Urinary bladder (tissue), 4 donors: ENCODE measurements around the gene DIS3. TPM values are rescaled to one million over a fixed set of nuclear protein-coding genes. Genes with fewer than 3 reads are reported as not detected.
"Not testable (repeated sequence)": the region's sequence is repeated elsewhere in the genome, so short reads cannot be mapped to it uniquely, and the experiment has no call there.

Source experiments
- DNase-seq: peaks from one replicate; pipeline ENCODE4 v3.0.0-alpha.2; 2015; ENCODE audit errors: extremely low spot score
- H3K27ac ChIP-seq: one replicate; pipeline ENCODE4 v1.5.1; 2013; ENCODE audit warnings: low read depth, mild to moderate bottlenecking, moderate library complexity
- H3K36me3 ChIP-seq: one replicate; pipeline ENCODE4 v1.6.1; 2013; ENCODE audit warnings: mild to moderate bottlenecking, moderate library complexity; ENCODE audit not compliant: insufficient read depth
- H3K4me1 ChIP-seq: one replicate; pipeline ENCODE4 v1.6.1; 2013; ENCODE audit warnings: mild to moderate bottlenecking, moderate library complexity; ENCODE audit not compliant: insufficient read depth
- H3K4me3 ChIP-seq: one replicate; pipeline ENCODE4 v1.5.1; 2013; ENCODE audit warnings: low read depth, low read length
- WGBS: extraction: QIAGEN DNeasy Blood & Tissue Kit; methylation state at CpG from one replicate; pipeline ENCODE4 v1.1.7; 2013; 5-methylcytosine and 5-hydroxymethylcytosine counted together
- polyA plus RNA-seq: library from polyadenylated mRNA; stranded (reverse); fragments of 200-250 nt; gene quantifications from one replicate; pipeline ENCODE4 v1.2.3, GENCODE V29; 2013
- total RNA-seq: library from RNA; depleted of rRNA; stranded (reverse); fragments of >200 nt; gene quantifications from one replicate; pipeline ENCODE4 v1.2.3, GENCODE V29; 2014
- donor health status: healthy with polysubstance abuse.
- donor health status: healthy.

The DIS3 gene, protein sequence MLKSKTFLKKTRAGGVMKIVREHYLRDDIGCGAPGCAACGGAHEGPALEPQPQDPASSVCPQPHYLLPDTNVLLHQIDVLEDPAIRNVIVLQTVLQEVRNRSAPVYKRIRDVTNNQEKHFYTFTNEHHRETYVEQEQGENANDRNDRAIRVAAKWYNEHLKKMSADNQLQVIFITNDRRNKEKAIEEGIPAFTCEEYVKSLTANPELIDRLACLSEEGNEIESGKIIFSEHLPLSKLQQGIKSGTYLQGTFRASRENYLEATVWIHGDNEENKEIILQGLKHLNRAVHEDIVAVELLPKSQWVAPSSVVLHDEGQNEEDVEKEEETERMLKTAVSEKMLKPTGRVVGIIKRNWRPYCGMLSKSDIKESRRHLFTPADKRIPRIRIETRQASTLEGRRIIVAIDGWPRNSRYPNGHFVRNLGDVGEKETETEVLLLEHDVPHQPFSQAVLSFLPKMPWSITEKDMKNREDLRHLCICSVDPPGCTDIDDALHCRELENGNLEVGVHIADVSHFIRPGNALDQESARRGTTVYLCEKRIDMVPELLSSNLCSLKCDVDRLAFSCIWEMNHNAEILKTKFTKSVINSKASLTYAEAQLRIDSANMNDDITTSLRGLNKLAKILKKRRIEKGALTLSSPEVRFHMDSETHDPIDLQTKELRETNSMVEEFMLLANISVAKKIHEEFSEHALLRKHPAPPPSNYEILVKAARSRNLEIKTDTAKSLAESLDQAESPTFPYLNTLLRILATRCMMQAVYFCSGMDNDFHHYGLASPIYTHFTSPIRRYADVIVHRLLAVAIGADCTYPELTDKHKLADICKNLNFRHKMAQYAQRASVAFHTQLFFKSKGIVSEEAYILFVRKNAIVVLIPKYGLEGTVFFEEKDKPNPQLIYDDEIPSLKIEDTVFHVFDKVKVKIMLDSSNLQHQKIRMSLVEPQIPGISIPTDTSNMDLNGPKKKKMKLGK
- total RNA-seq (42.6 TPM), polyA plus RNA-seq (15.0 TPM)

- Histone ChIP-seq H3K4me3 (peak within 1 kb of the TSS; percentile 87), H3K4me1 (no peaks in the 10 kb centered on the region), H3K36me3 (no peaks in the 10 kb centered on the region), H3K27ac (peak within 1 kb of the TSS; percentile 40)
- peak; percentile 97 for DNase-seq
- under 1% methylated on average over 81 of the region's 81 CpGs for WGBS
Measured at GRCh38 chr13:72781451-72782439, at the start of gene DIS3, which contains the start of gene PIBF1. DIS3 (minus strand) TSS chr13:72781900; CDS start chr13:72781832, 68 bp downstream. PIBF1 (plus strand) TSS chr13:72782133; CDS start chr13:72783470, 1,337 bp downstream.

DNA sequence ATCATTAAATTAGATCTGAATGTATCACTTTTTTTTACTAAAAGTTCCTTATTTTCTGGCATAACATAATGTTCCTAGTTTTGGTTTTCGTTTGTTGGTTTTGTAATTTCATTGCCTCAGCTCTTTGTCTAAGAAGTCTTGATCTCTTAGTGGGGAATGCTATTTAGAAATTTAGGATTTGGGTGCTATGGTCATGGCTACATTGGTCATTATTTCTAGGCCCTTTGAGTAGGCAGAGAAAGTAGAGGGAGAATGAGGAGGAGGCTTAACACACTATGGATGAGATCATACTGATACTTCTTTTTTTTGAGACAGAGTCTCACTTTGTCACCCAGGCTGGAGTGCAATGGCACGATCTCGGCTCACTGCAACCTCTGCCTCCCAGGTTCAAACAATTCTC, 42.0 kb upstream of the DIS3 start:
- H3K36me3 ChIP-seq = peaks cover 3% of the 10 kb centered on the region
- 97% methylated on average over 3 of the region's 3 CpGs for WGBS
- H3K4me1 ChIP-seq = no peaks in the 10 kb centered on the region
- H3K4me3 ChIP-seq = no peak overlapping the region
- H3K27ac ChIP-seq = no peak overlapping the region
- no peak for DNase-seq

DNA sequence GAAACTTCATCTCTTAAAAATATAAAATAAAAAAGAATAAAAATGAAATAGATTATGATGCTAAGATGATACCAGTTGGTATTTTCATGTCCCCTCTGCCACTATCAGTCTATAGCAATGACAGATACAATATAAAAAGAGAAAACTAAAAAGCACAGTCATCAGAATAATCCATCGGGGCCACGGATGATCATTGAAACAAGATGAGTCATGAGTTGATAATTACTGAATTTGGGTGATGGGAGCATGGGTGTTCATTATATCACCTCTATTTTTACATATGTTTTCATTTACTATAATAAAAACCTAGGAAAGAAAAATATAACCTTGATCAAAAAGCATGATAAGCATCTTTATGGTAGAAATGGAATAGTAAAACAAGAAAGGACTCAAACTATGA, 41.4 kb upstream of the DIS3 start:
- H3K36me3 ChIP-seq = peaks cover 3% of the 10 kb centered on the region

GRCh38 chr13:72820898-72821279, 39.2 kb upstream of the DIS3 start:
- Histone ChIP-seq H3K4me3 (no peak overlapping the region), H3K27ac (no peak overlapping the region), H3K36me3 (peaks cover 3% of the 10 kb centered on the region), H3K4me1 (no peaks in the 10 kb centered on the region)
- 22% methylated on average over 1 of the region's 1 CpG for WGBS
- DNase-seq = no peak

More for the DNA sequence above, 41.4 kb upstream of the DIS3 start:
- Histone ChIP-seq H3K4me3 (no peak overlapping the region), H3K4me1 (no peaks in the 10 kb centered on the region), H3K27ac (no peak overlapping the region)
- WGBS = 92% methylated on average over 2 of the region's 2 CpGs
- no peak for DNase-seq

GRCh38 chr13:72820156-72820897, 38.6 kb upstream of the DIS3 start:
- Histone ChIP-seq H3K36me3 (peaks cover 3% of the 10 kb centered on the region), H3K4me3 (no peak overlapping the region), H3K27ac (no peak overlapping the region), H3K4me1 (no peaks in the 10 kb centered on the region)
- no peak for DNase-seq
- WGBS = 41% methylated on average over 8 of the region's 8 CpGs

DNA sequence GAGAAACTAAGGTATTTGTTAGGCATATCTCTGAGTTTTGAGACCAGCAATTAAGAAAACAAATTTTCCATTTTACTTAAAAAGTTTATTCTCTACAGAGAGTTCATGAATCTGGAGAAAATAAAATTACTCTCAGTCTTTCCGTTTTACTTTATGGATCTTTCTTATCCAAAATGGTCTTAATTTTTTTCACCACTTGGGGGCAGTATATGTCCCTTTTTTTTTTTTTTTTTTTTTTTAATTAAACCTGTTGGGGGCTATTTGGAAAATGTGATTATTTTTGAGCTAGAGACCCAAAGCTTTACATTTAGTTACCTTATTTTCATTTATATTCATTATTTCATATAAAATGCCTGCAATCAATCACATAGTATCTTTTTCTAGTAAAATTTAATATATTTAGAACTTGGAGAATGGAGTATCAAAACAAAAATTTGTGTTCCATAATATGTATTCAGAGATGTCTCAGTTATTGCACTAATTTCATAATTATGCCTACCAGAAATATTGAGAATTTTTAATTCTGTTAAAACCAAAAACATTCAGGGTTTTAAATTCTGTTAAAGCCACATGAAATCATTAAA, 27.3 kb upstream of the DIS3 start:
- H3K36me3 ChIP-seq = no peaks in the 10 kb centered on the region
- no peak overlapping the region for H3K4me3 ChIP-seq
- no peaks in the 10 kb centered on the region for H3K4me1 ChIP-seq
- no peak for DNase-seq
- no peak overlapping the region for H3K27ac ChIP-seq
- WGBS = 9% methylated on average over 1 of the region's 1 CpG

DNA sequence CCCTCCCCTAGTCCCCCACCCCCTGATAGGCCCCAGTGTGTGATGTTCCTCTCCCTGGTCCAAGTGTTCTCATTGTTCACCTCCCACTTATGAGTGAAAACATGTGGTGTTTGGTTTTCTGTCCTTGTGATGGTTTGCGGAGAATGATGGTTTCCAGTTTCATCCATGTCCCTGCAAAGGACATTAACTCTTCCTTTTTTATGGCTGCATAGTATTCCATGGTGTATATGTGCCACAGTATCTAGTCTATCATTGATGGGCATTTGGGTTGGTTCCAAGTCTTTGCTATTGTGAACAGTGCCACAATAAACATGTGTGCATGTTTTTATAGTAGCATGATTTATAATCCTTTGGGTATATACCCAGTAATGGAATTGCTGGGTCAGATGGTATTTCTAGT, 24.8 kb upstream of the DIS3 start:
- not testable (repeated sequence) for H3K36me3 ChIP-seq, H3K4me3 ChIP-seq, H3K27ac ChIP-seq, H3K4me1 ChIP-seq, DNase-seq
- WGBS = 98% methylated on average over 1 of the region's 1 CpG

DNA sequence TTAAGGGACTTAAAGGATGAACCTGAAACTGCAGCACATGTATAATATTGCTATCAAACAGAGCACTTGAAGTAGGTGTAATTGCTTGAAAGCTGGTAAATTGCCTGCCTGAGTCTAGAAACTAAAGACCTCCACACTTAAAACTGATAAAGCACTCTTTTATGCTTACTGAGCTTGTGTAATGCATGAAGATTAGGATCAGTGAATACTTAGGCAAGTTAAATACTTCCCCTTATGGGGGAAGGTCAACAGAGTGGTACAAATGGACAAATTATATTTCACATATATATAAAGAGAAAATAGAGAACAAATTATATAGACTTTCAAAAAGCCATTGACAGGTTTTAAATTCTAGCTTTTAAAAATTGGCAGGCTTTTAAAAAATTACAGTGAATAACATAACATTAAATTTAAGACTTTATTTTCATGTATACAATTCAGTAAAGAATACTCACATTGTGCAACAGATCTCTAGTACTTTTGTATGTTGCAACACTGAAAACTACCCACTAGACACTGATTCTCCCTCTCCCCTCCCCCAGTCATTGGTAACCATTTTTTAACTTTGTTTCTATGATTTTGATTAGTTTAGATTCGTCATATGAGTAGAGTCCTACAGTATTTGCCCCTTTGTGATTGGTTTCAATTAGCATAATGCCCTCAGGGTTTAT, 24.1 kb upstream of the DIS3 start:
- Histone ChIP-seq H3K4me1 (no peaks in the 10 kb centered on the region), H3K27ac (no peak overlapping the region), H3K36me3 (no peaks in the 10 kb centered on the region), H3K4me3 (no peak overlapping the region)
- no peak for DNase-seq
- 95% methylated on average over 1 of the region's 1 CpG for WGBS

- WGBS = 77% methylated on average over 1 of the region's 1 CpG
- Histone ChIP-seq H3K36me3 (no peaks in the 10 kb centered on the region), H3K27ac (no peak overlapping the region), H3K4me3 (no peak overlapping the region), H3K4me1 (no peaks in the 10 kb centered on the region)
- no peak for DNase-seq
Measured at GRCh38 chr13:72804301-72804700, 22.6 kb upstream of the DIS3 start.

GRCh38 chr13:72798817-72799216, 17.1 kb upstream of the DIS3 start:
- 62% methylated on average over 3 of the region's 3 CpGs for WGBS
- Histone ChIP-seq H3K27ac (no peak overlapping the region), H3K4me3 (no peak overlapping the region), H3K36me3 (peaks cover 3% of the 10 kb centered on the region), H3K4me1 (no peaks in the 10 kb centered on the region)
- DNase-seq = no peak

DNA sequence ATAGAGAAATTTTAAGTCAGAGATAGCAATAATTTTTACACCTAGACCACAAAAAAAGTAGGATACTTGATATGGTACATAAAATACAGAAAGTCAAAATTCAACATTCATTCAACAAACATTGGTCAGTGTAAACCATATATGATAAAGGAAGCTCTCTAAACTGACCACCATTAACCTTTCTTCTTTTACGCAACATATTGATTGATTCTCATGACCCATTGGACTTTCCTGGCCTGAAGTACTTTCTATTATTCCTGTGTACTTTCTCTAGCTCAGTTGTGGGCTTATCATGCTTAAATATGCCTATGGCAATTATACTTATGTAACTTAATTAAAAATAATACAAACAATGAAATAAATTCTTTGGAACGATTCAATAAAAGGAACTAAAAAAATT, 10.9 kb upstream of the DIS3 start:
- H3K4me1 ChIP-seq = peaks cover 1% of the 10 kb centered on the region
- WGBS = 97% methylated on average over 2 of the region's 2 CpGs
- no peak overlapping the region for H3K27ac ChIP-seq
- DNase-seq = no peak
- peaks cover 6% of the 10 kb centered on the region for H3K36me3 ChIP-seq
- no peak overlapping the region for H3K4me3 ChIP-seq

DNA sequence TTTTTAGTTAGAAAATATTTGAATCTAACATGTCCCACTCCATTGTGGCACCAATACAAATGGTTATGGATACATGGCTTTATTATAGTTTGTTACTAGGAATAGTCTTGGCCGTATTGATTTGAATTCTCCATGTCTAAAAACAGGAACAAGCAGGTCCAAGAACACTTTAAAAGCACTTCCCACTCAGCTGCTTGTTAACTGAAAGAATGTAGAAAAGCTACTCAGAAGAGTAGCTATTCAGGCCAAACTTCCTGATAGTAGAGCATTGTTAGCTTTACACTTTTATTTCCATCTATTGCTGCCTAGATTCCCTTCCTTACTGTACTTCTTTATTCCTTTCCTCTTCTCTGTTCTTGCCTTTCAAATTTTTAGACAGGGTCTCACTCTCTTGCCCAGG, 7.1 kb upstream of the DIS3 start:
- H3K27ac ChIP-seq = no peak overlapping the region
- H3K36me3 ChIP-seq = peaks cover 3% of the 10 kb centered on the region
- H3K4me1 ChIP-seq = peaks cover 1% of the 10 kb centered on the region
- DNase-seq = no peak
- WGBS = 78% methylated on average over 1 of the region's 1 CpG
- H3K4me3 ChIP-seq = no peak overlapping the region
